Ishikawa (cell line): ENCODE results near the gene MAD1L1.

ENCODE experiments used
- CEBPB ChIP-seq: IDR thresholded peaks from 2 replicates; pipeline ENCODE4 v1.6.1; 2012
- CREB1 ChIP-seq: IDR thresholded peaks from 2 replicates; pipeline ENCODE4 v1.6.1; 2012; ENCODE audit warnings: low read depth
- EGR1 ChIP-seq: IDR thresholded peaks from 2 replicates; pipeline ENCODE4 v1.6.1; 2012
- EP300 ChIP-seq: IDR thresholded peaks from 2 replicates; pipeline ENCODE4 v1.6.1; 2012; ENCODE audit warnings: borderline replicate concordance
- FOXM1 ChIP-seq: IDR thresholded peaks from 2 replicates; pipeline ENCODE4 v1.6.1; 2012; ENCODE audit warnings: low read depth, borderline replicate concordance
- RAD21 ChIP-seq: IDR thresholded peaks from 2 replicates; pipeline ENCODE4 v1.6.1; 2012; ENCODE audit warnings: low read depth
- TAF1 ChIP-seq: IDR thresholded peaks from 2 replicates; pipeline ENCODE4 v1.6.1; 2012; ENCODE audit warnings: low read depth, mild to moderate bottlenecking
- TCF12 ChIP-seq: IDR thresholded peaks from 2 replicates; pipeline ENCODE4 v1.6.1; 2012; ENCODE audit warnings: low read depth
- YY1 ChIP-seq: IDR thresholded peaks from 2 replicates; pipeline ENCODE4 v1.6.1; 2012; ENCODE audit warnings: low read depth
- ZBTB7A ChIP-seq: IDR thresholded peaks from 2 replicates; pipeline ENCODE4 v1.6.1; 2012; ENCODE audit warnings: low read depth
- TF ChIP-seq, protein P1 (sequence below): IDR thresholded peaks from 2 replicates; pipeline ENCODE4 v1.6.1; 2012; ENCODE audit warnings: low read depth, mild to moderate bottlenecking
- TF ChIP-seq, protein P2 (sequence below): IDR thresholded peaks from 2 replicates; pipeline ENCODE4 v1.6.1; 2012
- TF ChIP-seq, protein P3 (sequence below): IDR thresholded peaks from 2 replicates; pipeline ENCODE4 v1.6.1; 2012

DNA sequence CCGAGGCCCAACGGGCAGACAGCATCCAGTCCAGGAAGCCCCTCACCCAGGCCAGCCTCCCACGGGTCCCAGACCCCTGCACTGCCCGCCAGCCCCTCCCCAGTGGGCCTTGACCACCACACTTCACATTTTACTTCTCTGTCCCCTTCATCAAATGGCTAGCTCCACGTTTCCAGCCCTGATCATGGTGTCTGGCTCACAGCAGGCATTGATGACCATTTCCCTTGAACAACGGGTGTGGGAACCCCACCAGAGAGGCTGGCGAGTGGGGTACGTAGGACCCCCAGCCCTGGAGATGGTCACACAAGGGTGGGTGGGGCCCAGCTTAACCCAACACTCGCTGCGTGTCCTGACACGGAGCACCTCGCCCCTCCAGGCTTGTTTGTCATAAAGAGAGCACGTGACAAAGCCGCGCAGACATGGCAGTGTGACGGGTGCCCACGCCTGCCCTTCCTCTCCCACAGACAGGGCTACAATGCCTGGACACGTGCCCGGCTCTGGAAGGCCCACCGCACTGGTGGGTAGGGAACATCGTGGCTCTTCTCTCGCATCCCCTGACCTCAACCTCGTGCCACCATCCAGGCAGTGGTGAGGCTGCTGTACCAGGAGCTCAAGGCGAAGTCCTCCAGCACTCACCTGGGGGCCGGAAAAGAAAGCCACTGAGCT, 267.7 kb downstream of the MAD1L1 start:
- TF ChIP-seq EP300 (no peak), TCF12 (no peak), RAD21 (no peak), TAF1 (no peak), ZBTB7A (no peak), CEBPB (no peak), EGR1 (no peak), YY1 (no peak), FOXM1 (no peak), CREB1 (no peak)
- TF ChIP-seq, protein P1, sequence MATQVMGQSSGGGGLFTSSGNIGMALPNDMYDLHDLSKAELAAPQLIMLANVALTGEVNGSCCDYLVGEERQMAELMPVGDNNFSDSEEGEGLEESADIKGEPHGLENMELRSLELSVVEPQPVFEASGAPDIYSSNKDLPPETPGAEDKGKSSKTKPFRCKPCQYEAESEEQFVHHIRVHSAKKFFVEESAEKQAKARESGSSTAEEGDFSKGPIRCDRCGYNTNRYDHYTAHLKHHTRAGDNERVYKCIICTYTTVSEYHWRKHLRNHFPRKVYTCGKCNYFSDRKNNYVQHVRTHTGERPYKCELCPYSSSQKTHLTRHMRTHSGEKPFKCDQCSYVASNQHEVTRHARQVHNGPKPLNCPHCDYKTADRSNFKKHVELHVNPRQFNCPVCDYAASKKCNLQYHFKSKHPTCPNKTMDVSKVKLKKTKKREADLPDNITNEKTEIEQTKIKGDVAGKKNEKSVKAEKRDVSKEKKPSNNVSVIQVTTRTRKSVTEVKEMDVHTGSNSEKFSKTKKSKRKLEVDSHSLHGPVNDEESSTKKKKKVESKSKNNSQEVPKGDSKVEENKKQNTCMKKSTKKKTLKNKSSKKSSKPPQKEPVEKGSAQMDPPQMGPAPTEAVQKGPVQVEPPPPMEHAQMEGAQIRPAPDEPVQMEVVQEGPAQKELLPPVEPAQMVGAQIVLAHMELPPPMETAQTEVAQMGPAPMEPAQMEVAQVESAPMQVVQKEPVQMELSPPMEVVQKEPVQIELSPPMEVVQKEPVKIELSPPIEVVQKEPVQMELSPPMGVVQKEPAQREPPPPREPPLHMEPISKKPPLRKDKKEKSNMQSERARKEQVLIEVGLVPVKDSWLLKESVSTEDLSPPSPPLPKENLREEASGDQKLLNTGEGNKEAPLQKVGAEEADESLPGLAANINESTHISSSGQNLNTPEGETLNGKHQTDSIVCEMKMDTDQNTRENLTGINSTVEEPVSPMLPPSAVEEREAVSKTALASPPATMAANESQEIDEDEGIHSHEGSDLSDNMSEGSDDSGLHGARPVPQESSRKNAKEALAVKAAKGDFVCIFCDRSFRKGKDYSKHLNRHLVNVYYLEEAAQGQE = no peak
- TF ChIP-seq, protein P2, sequence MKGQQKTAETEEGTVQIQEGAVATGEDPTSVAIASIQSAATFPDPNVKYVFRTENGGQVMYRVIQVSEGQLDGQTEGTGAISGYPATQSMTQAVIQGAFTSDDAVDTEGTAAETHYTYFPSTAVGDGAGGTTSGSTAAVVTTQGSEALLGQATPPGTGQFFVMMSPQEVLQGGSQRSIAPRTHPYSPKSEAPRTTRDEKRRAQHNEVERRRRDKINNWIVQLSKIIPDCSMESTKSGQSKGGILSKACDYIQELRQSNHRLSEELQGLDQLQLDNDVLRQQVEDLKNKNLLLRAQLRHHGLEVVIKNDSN = no peak
- TF ChIP-seq, protein P3, sequence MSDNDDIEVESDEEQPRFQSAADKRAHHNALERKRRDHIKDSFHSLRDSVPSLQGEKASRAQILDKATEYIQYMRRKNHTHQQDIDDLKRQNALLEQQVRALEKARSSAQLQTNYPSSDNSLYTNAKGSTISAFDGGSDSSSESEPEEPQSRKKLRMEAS = no peak
